HFFc6 (cell line): ENCODE measurements around the gene OPRM1. TPM values are rescaled to one million over a fixed set of nuclear protein-coding genes. Genes with fewer than 3 reads are reported as not detected.
"Not testable (repeated sequence)": the region's sequence is repeated elsewhere in the genome, so short reads cannot be mapped to it uniquely, and the experiment has no call there.

Experiments
- DNase-seq: peaks from one replicate; pipeline ENCODE4 v3.0.0-alpha.2; 2018
- H3K27ac Mint-ChIP-seq: 2 replicates; pipeline ENCODE4 v1.8.0; 2020; ENCODE audit warnings: mild to moderate bottlenecking, mixed read lengths
- H3K27me3 Mint-ChIP-seq: 2 replicates; pipeline ENCODE4 v1.8.0; 2021; ENCODE audit warnings: mild to moderate bottlenecking, moderate library complexity, mixed read lengths; ENCODE audit not compliant: insufficient read depth
- H3K36me3 Mint-ChIP-seq: 2 replicates; pipeline ENCODE4 v1.8.0; 2021; ENCODE audit warnings: low read depth, mixed read lengths
- H3K4me1 Mint-ChIP-seq: 2 replicates; pipeline ENCODE4 v1.8.0; 2020; ENCODE audit warnings: low read depth, mixed read lengths
- H3K4me3 Mint-ChIP-seq: 2 replicates; pipeline ENCODE4 v1.8.0; 2020; ENCODE audit warnings: mild to moderate bottlenecking, moderate library complexity, mixed read lengths
- H3K9me3 Mint-ChIP-seq: 2 replicates; pipeline ENCODE4 v1.8.0; 2020; ENCODE audit warnings: mild to moderate bottlenecking, mixed read lengths
- CTCF ChIP-seq: fragments of 200-600 bp; sonication (generic); IDR thresholded peaks from 2 replicates; pipeline ENCODE4 v1.5.0; 2021; ENCODE audit warnings: antibody characterized with exemption, mild to moderate bottlenecking
- total RNA-seq, 6 experiments: library from RNA; stranded (reverse); fragmentation: NEBNext Ultra II Directional; extraction: Animal tissue kit (Norgen Biotek cat#: 25700); gene quantifications; 2 replicates in 1 of 6; 3 replicates in 5 of 6; pipeline ENCODE4 v1.2.3, GENCODE V29; 2021

OPRM1 gene
- total RNA-seq, 6 experiments from 2014 or later = not detected

GRCh38 chr6:154071711-154072110 lies 32.7 kb downstream of the OPRM1 start:
- no peak for TF ChIP-seq CTCF
- H3K9me3 Mint-ChIP-seq = peaks cover 47% of the 10 kb centered on the region
- no peak overlapping the region for H3K27ac Mint-ChIP-seq
- H3K4me1 Mint-ChIP-seq = no peaks in the 10 kb centered on the region
- H3K27me3 Mint-ChIP-seq = no peaks in the 10 kb centered on the region; the same call in 1 of the 2 replicates
- no peaks in the 10 kb centered on the region; the same call in 1 of the 2 replicates for H3K36me3 Mint-ChIP-seq
- no peak for DNase-seq
- no peak overlapping the region for H3K4me3 Mint-ChIP-seq

- peaks cover 53% of the 10 kb centered on the region for H3K9me3 Mint-ChIP-seq
- not testable (repeated sequence) for H3K36me3 Mint-ChIP-seq, H3K4me3 Mint-ChIP-seq, H3K27ac Mint-ChIP-seq, H3K27me3 Mint-ChIP-seq, H3K4me1 Mint-ChIP-seq, DNase-seq
Measured at GRCh38 chr6:154078596-154078995, 39.6 kb downstream of the OPRM1 start.

GRCh38 chr6:154080461-154081189 lies 41.6 kb downstream of the OPRM1 start:
- no peaks in the 10 kb centered on the region for H3K4me1 Mint-ChIP-seq
- no peak for DNase-seq
- no peak overlapping the region for H3K4me3 Mint-ChIP-seq
- H3K9me3 Mint-ChIP-seq = peaks cover 49% of the 10 kb centered on the region
- no peak overlapping the region for H3K27ac Mint-ChIP-seq
- no peak for TF ChIP-seq CTCF
- peaks cover 7% of the 10 kb centered on the region; the same call in 1 of the 2 replicates for H3K36me3 Mint-ChIP-seq
- H3K27me3 Mint-ChIP-seq = no peaks in the 10 kb centered on the region

GRCh38 chr6:154086510-154086909 lies 47.5 kb downstream of the OPRM1 start:
- DNase-seq = no peak
- H3K9me3 Mint-ChIP-seq = peaks cover 33% of the 10 kb centered on the region
- H3K27me3 Mint-ChIP-seq = no peaks in the 10 kb centered on the region; the same call in 1 of the 2 replicates
- H3K36me3 Mint-ChIP-seq = no peaks in the 10 kb centered on the region
- H3K4me1 Mint-ChIP-seq = no peaks in the 10 kb centered on the region
- H3K4me3 Mint-ChIP-seq = no peak overlapping the region
- H3K27ac Mint-ChIP-seq = no peak overlapping the region
- TF ChIP-seq CTCF = no peak

GRCh38 chr6:154092326-154092962 lies 53.4 kb downstream of the OPRM1 start:
- DNase-seq = no peak
- H3K4me1 Mint-ChIP-seq = no peaks in the 10 kb centered on the region
- no peak overlapping the region for H3K27ac Mint-ChIP-seq
- no peak overlapping the region for H3K4me3 Mint-ChIP-seq
- no peaks in the 10 kb centered on the region for H3K36me3 Mint-ChIP-seq
- no peak for TF ChIP-seq CTCF
- peaks cover 16% of the 10 kb centered on the region for H3K9me3 Mint-ChIP-seq
- H3K27me3 Mint-ChIP-seq = no peaks in the 10 kb centered on the region; the same call in 1 of the 2 replicates
